UCSD-AML1 (cell line): Measurements from ENCODE around the gene RNU1-2.
A peak's percentile ranks its signal among the peaks of the same experiment; 100 is the strongest.
"Not testable (repeated sequence)": the region's sequence is repeated elsewhere in the genome, so short reads cannot be mapped to it uniquely, and the experiment has no call there.

Experiments
- DNase-seq: peaks from one replicate; lab custom pipeline; 2025; ENCODE audit not compliant: unreplicated experiment; lab: John Stamatoyannopoulos, UW

The RNU1-2 gene

GRCh38 chr1:16907870-16908758 is 12.3 kb downstream of the RNU1-2 start:
- no peak for DNase-seq

- not testable (repeated sequence) for DNase-seq
These were observed 16.3 kb downstream of the RNU1-2 start for GRCh38 chr1:16911851-16912721.

- not testable (repeated sequence) for DNase-seq
These were observed 17.0 kb downstream of the RNU1-2 start for GRCh38 chr1:16912742-16913141.

GRCh38 chr1:16913181-16913832 is 17.5 kb downstream of the RNU1-2 start:
- DNase-seq, result no peak

- DNase-seq, result peak; percentile 91
These were observed 18.3 kb downstream of the RNU1-2 start for GRCh38 chr1:16913833-16914662.

- DNase-seq, result not testable (repeated sequence)
These were observed 19.3 kb downstream of the RNU1-2 start for GRCh38 chr1:16914928-16915626.

GRCh38 chr1:16915627-16915973 is 19.8 kb downstream of the RNU1-2 start:
- no peak for DNase-seq

- not testable (repeated sequence) for DNase-seq
These were observed 20.5 kb downstream of the RNU1-2 start for GRCh38 chr1:16916036-16916880.

- no peak for DNase-seq
These were observed 22.6 kb downstream of the RNU1-2 start for GRCh38 chr1:16918371-16918770.

- DNase-seq, result not testable (repeated sequence)
These were observed 23.3 kb downstream of the RNU1-2 start for GRCh38 chr1:16918936-16919665.

- no peak for DNase-seq
These were observed 25.2 kb downstream of the RNU1-2 start for GRCh38 chr1:16920951-16921350.

- peak; percentile 82 for DNase-seq
These were observed 25.8 kb downstream of the RNU1-2 start, which contains the start of gene CROCC for GRCh38 chr1:16921391-16922185. Gene CROCC (plus strand): TSS chr1:16921931. CDS start chr1:16922019, 88 bp downstream.

- no peak for DNase-seq
These were observed 26.7 kb downstream of the RNU1-2 start for GRCh38 chr1:16922466-16922865.

GRCh38 chr1:16922885-16923431 is 27.2 kb downstream of the RNU1-2 start:
- DNase-seq, result peak; percentile 76

- DNase-seq, result no peak
These were observed 28.6 kb downstream of the RNU1-2 start for GRCh38 chr1:16924216-16924918.

- DNase-seq, result no peak
These were observed 29.2 kb downstream of the RNU1-2 start for GRCh38 chr1:16924919-16925477.
